ENCODE measurements around the gene PRR14L. TPM values are rescaled to one million over a fixed set of nuclear protein-coding genes. Genes with fewer than 3 reads are reported as not detected.

Gene PRR14L
- total and polyA plus RNA-seq, 2 experiments from 2014 or later = 7.6 to 15.2 TPM

- in situ Hi-C loops (cut with MboI) = no loop called here
- WGBS, 2 experiments (ENCODE audit: low coverage in 1 of 2, low lambda C conversion rate in 2 of 2, missing lambda C conversion rate in 2 of 2) = 94 to 99% methylated on average over 5 of the region's 5 CpGs
- H3F3A ChIP-seq (ENCODE audit: insufficient read depth) = peaks cover 21% of the 10 kb centered on the region
- H3K79me2 ChIP-seq (ENCODE audit: insufficient read depth) = peaks cover 96% of the 10 kb centered on the region
- H3K27me3 ChIP-seq (replicated peaks; ENCODE audit: insufficient read depth) = no peaks in the 10 kb centered on the region
- no peaks in the 10 kb centered on the region for H4K20me1 ChIP-seq (ENCODE audit: insufficient read depth)
- no peak overlapping the region for H3K4me2 ChIP-seq (ENCODE audit: unreplicated experiment)
- no peak for DNase-seq
- H3K27ac ChIP-seq = no peak overlapping the region
- H2AFZ ChIP-seq = no peak overlapping the region
- H3K9ac ChIP-seq = no peak overlapping the region
- H3K4me3 ChIP-seq = no peak overlapping the region
- TF ChIP-seq EZH2 (IDR thresholded peaks at IDR 0.05; ENCODE audit: insufficient read depth, poor library complexity, severe bottlenecking) (no peak), EZH2phosphoT487 (IDR thresholded peaks at IDR 0.05; ENCODE audit: insufficient read depth, low read depth) (no peak)
- H3K9me2 ChIP-seq (ENCODE audit: insufficient read depth) = no peaks in the 10 kb centered on the region
- no peaks in the 10 kb centered on the region for H3K36me3 ChIP-seq (ENCODE audit: low read depth)
- peaks cover 23% of the 10 kb centered on the region for H3K4me1 ChIP-seq (ENCODE audit: insufficient read depth)
- no peaks in the 10 kb centered on the region for H3K9me3 ChIP-seq (ENCODE audit: low read depth)
Observed at GRCh38 chr22:31654408-31654807, 95.5 kb downstream of the PRR14L start.

DNA sequence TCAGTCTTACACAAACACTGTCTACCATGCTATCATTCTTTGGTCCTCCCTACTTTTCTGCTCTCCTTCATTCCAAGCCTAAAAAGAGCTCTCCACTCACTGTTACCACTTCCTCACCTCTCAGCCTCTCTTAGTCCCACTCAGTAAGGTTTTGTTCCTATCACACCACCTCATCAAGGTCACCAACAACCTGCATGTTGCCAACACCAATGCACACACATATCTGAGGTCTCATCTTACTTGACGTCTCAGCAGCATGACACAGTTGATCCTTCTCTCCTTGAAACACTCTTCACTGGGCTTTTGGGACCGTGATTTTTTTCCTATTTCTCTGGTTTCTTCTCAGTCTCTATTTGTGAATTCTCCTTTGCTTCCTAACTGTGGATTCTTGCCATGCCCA, 96.0 kb downstream of the PRR14L start:
- Histone ChIP-seq H3K27me3 (replicated peaks; ENCODE audit: insufficient read depth) (no peaks in the 10 kb centered on the region), H3K79me2 (ENCODE audit: insufficient read depth) (peaks cover 96% of the 10 kb centered on the region), H3K36me3 (ENCODE audit: low read depth) (peaks cover under 1% of the 10 kb centered on the region; the same call in 1 of the 2 replicates), H2AFZ (no peak overlapping the region), H3K4me2 (ENCODE audit: unreplicated experiment) (no peak overlapping the region), H3K4me1 (ENCODE audit: insufficient read depth) (peaks cover 18% of the 10 kb centered on the region), H3K27ac (no peak overlapping the region), H3K9me3 (ENCODE audit: low read depth) (no peaks in the 10 kb centered on the region), H3F3A (ENCODE audit: insufficient read depth) (peaks cover 21% of the 10 kb centered on the region), H3K9ac (no peak overlapping the region), H4K20me1 (ENCODE audit: insufficient read depth) (no peaks in the 10 kb centered on the region), H3K4me3 (no peak overlapping the region), H3K9me2 (ENCODE audit: insufficient read depth) (no peaks in the 10 kb centered on the region)
- TF ChIP-seq EZH2phosphoT487 (IDR thresholded peaks at IDR 0.05; ENCODE audit: insufficient read depth, low read depth) = no peak
- no peak for TF ChIP-seq EZH2 (IDR thresholded peaks at IDR 0.05; ENCODE audit: insufficient read depth, poor library complexity, severe bottlenecking)
- no peak for DNase-seq
- in situ Hi-C loops (cut with MboI) = no loop called here
- WGBS, 2 experiments (ENCODE audit: low coverage in 1 of 2, low lambda C conversion rate in 2 of 2, missing lambda C conversion rate in 2 of 2) = 100% methylated on average over 2 of the region's 2 CpGs

GRCh38 chr22:31652911-31653684, 96.8 kb downstream of the PRR14L start:
- in situ Hi-C loops (cut with MboI) = no loop called here

GRCh38 chr22:31652088-31652487, 97.8 kb downstream of the PRR14L start:
- TF ChIP-seq EZH2 (IDR thresholded peaks at IDR 0.05; ENCODE audit: insufficient read depth, poor library complexity, severe bottlenecking) (no peak), EZH2phosphoT487 (IDR thresholded peaks at IDR 0.05; ENCODE audit: insufficient read depth, low read depth) (no peak)
- Histone ChIP-seq H3K36me3 (ENCODE audit: low read depth) (peaks cover 5% of the 10 kb centered on the region; the same call in 1 of the 2 replicates), H3K4me2 (ENCODE audit: unreplicated experiment) (no peak overlapping the region), H3K27ac (no peak overlapping the region), H3K9ac (no peak overlapping the region; the same call in 1 of the 2 replicates), H3K4me3 (no peak overlapping the region), H2AFZ (no peak overlapping the region), H3F3A (ENCODE audit: insufficient read depth) (peaks cover 32% of the 10 kb centered on the region), H3K9me2 (ENCODE audit: insufficient read depth) (no peaks in the 10 kb centered on the region), H3K79me2 (ENCODE audit: insufficient read depth) (peaks cover 82% of the 10 kb centered on the region), H4K20me1 (ENCODE audit: insufficient read depth) (no peaks in the 10 kb centered on the region), H3K27me3 (replicated peaks; ENCODE audit: insufficient read depth) (no peaks in the 10 kb centered on the region), H3K9me3 (ENCODE audit: low read depth) (no peaks in the 10 kb centered on the region), H3K4me1 (ENCODE audit: insufficient read depth) (peaks cover 30% of the 10 kb centered on the region)
- DNase-seq = no peak
- in situ Hi-C loops (cut with MboI) = no loop called here
- 89 to 93% methylated on average over 9 of the region's 9 CpGs for WGBS, 2 experiments (ENCODE audit: low coverage in 1 of 2, low lambda C conversion rate in 2 of 2, missing lambda C conversion rate in 2 of 2)

More at GRCh38 chr22:31652911-31653684, 96.8 kb downstream of the PRR14L start:
- 93 to 94% methylated on average over 9 of the region's 9 CpGs for WGBS, 2 experiments (ENCODE audit: low coverage in 1 of 2, low lambda C conversion rate in 2 of 2, missing lambda C conversion rate in 2 of 2)
- no peaks in the 10 kb centered on the region for H3K27me3 ChIP-seq (replicated peaks; ENCODE audit: insufficient read depth)
- TF ChIP-seq EZH2phosphoT487 (IDR thresholded peaks at IDR 0.05; ENCODE audit: insufficient read depth, low read depth) = no peak
- TF ChIP-seq EZH2 (IDR thresholded peaks at IDR 0.05; ENCODE audit: insufficient read depth, poor library complexity, severe bottlenecking) = no peak
- H4K20me1 ChIP-seq (ENCODE audit: insufficient read depth) = no peaks in the 10 kb centered on the region
- H3K79me2 ChIP-seq (ENCODE audit: insufficient read depth) = peaks cover 92% of the 10 kb centered on the region
- peaks cover 23% of the 10 kb centered on the region for H3F3A ChIP-seq (ENCODE audit: insufficient read depth)
- no peak for DNase-seq
- H3K4me3 ChIP-seq = no peak overlapping the region
- no peaks in the 10 kb centered on the region for H3K9me3 ChIP-seq (ENCODE audit: low read depth)
- no peak overlapping the region for H3K9ac ChIP-seq
- peaks cover 21% of the 10 kb centered on the region for H3K4me1 ChIP-seq (ENCODE audit: insufficient read depth)
- H3K27ac ChIP-seq = no peak overlapping the region
- H3K4me2 ChIP-seq (ENCODE audit: unreplicated experiment) = no peak overlapping the region
- no peaks in the 10 kb centered on the region for H3K9me2 ChIP-seq (ENCODE audit: insufficient read depth)
- H3K36me3 ChIP-seq (ENCODE audit: low read depth) = peaks cover 5% of the 10 kb centered on the region; the same call in 1 of the 2 replicates
- H2AFZ ChIP-seq = no peak overlapping the region

Measured in GM23248 (cell line).